ENCODE data around the gene TMEM82.
A peak's percentile ranks its signal among the peaks of the same experiment; 100 is the strongest.

Gene TMEM82

GRCh38 chr1:15738416-15739113 is 3.7 kb upstream of the TMEM82 start:
- Histone ChIP-seq H3K4me1 (ENCODE audit: control insufficient read depth, insufficient read depth, low read length) (no peaks in the 10 kb centered on the region), H3K27me3 (ENCODE audit: control insufficient read depth, insufficient read depth, low read length) (no peaks in the 10 kb centered on the region), H3K9ac (ENCODE audit: low read depth, low read length) (no peak overlapping the region), H3K4me3 (ENCODE audit: low read length) (no peak overlapping the region), H3K36me3 (ENCODE audit: insufficient read depth, low read length) (peaks cover 17% of the 10 kb centered on the region), H3K9me3 (replicated peaks; ENCODE audit: low read length) (no peaks in the 10 kb centered on the region), H3K4me2 (ENCODE audit: low read length) (no peak overlapping the region)

GRCh38 chr1:15739259-15739658 is 3.0 kb upstream of the TMEM82 start:
- Histone ChIP-seq H3K4me3 (ENCODE audit: low read length) (no peak overlapping the region), H3K4me1 (ENCODE audit: control insufficient read depth, insufficient read depth, low read length) (no peaks in the 10 kb centered on the region), H3K9me3 (replicated peaks; ENCODE audit: low read length) (no peaks in the 10 kb centered on the region), H3K9ac (ENCODE audit: low read depth, low read length) (no peak overlapping the region), H3K4me2 (ENCODE audit: low read length) (no peak overlapping the region), H3K27me3 (ENCODE audit: control insufficient read depth, insufficient read depth, low read length) (no peaks in the 10 kb centered on the region), H3K36me3 (ENCODE audit: insufficient read depth, low read length) (peaks cover 10% of the 10 kb centered on the region)

GRCh38 chr1:15739745-15740144 is 2.6 kb upstream of the TMEM82 start:
- Histone ChIP-seq H3K4me2 (ENCODE audit: low read length) (no peak overlapping the region), H3K9ac (ENCODE audit: low read depth, low read length) (no peak overlapping the region), H3K27me3 (ENCODE audit: control insufficient read depth, insufficient read depth, low read length) (no peaks in the 10 kb centered on the region), H3K4me1 (ENCODE audit: control insufficient read depth, insufficient read depth, low read length) (no peaks in the 10 kb centered on the region), H3K9me3 (replicated peaks; ENCODE audit: low read length) (no peaks in the 10 kb centered on the region), H3K4me3 (ENCODE audit: low read length) (no peak overlapping the region), H3K36me3 (ENCODE audit: insufficient read depth, low read length) (peaks cover 6% of the 10 kb centered on the region)

GRCh38 chr1:15740924-15741850 is 1.1 kb upstream of the TMEM82 start:
- Histone ChIP-seq H3K27me3 (ENCODE audit: control insufficient read depth, insufficient read depth, low read length) (no peaks in the 10 kb centered on the region), H3K36me3 (ENCODE audit: insufficient read depth, low read length) (no peaks in the 10 kb centered on the region), H3K4me3 (ENCODE audit: low read length) (no peak overlapping the region), H3K9ac (ENCODE audit: low read depth, low read length) (no peak overlapping the region), H3K4me1 (ENCODE audit: control insufficient read depth, insufficient read depth, low read length) (no peaks in the 10 kb centered on the region), H3K4me2 (ENCODE audit: low read length) (no peak overlapping the region), H3K9me3 (replicated peaks; ENCODE audit: low read length) (no peaks in the 10 kb centered on the region)

- no peak overlapping the region for H3K4me2 ChIP-seq (ENCODE audit: low read length)
- no peak overlapping the region for H3K9ac ChIP-seq (ENCODE audit: low read depth, low read length)
- no peaks in the 10 kb centered on the region for H3K36me3 ChIP-seq (ENCODE audit: insufficient read depth, low read length)
- H3K4me1 ChIP-seq (ENCODE audit: control insufficient read depth, insufficient read depth, low read length): peaks cover 5% of the 10 kb centered on the region
- H3K9me3 ChIP-seq (replicated peaks; ENCODE audit: low read length): no peaks in the 10 kb centered on the region
- no peak overlapping the region for H3K4me3 ChIP-seq (ENCODE audit: low read length)
- no peaks in the 10 kb centered on the region for H3K27me3 ChIP-seq (ENCODE audit: control insufficient read depth, insufficient read depth, low read length)
Measured at GRCh38 chr1:15744122-15744679, 1.9 kb downstream of the TMEM82 start.

GRCh38 chr1:15747378-15747777 is 5.1 kb downstream of the TMEM82 start:
- no peak overlapping the region for H3K4me3 ChIP-seq (ENCODE audit: low read length)

GRCh38 chr1:15748264-15748663 is 6.0 kb downstream of the TMEM82 start:
- Histone ChIP-seq H3K4me1 (ENCODE audit: control insufficient read depth, insufficient read depth, low read length) (peaks cover 16% of the 10 kb centered on the region), H3K9ac (ENCODE audit: low read depth, low read length) (no peak overlapping the region), H3K4me3 (ENCODE audit: low read length) (no peak overlapping the region), H3K9me3 (replicated peaks; ENCODE audit: low read length) (no peaks in the 10 kb centered on the region), H3K27me3 (ENCODE audit: control insufficient read depth, insufficient read depth, low read length) (no peaks in the 10 kb centered on the region), H3K4me2 (ENCODE audit: low read length) (no peak overlapping the region), H3K36me3 (ENCODE audit: insufficient read depth, low read length) (no peaks in the 10 kb centered on the region)

More at GRCh38 chr1:15747378-15747777, 5.1 kb downstream of the TMEM82 start:
- no peak overlapping the region for H3K9ac ChIP-seq (ENCODE audit: low read depth, low read length)
- H3K4me2 ChIP-seq (ENCODE audit: low read length): no peak overlapping the region
- no peaks in the 10 kb centered on the region for H3K36me3 ChIP-seq (ENCODE audit: insufficient read depth, low read length)
- no peaks in the 10 kb centered on the region for H3K9me3 ChIP-seq (replicated peaks; ENCODE audit: low read length)
- H3K4me1 ChIP-seq (ENCODE audit: control insufficient read depth, insufficient read depth, low read length): peaks cover 16% of the 10 kb centered on the region
- no peaks in the 10 kb centered on the region for H3K27me3 ChIP-seq (ENCODE audit: control insufficient read depth, insufficient read depth, low read length)

- Histone ChIP-seq H3K27me3 (ENCODE audit: control insufficient read depth, insufficient read depth, low read length) (no peaks in the 10 kb centered on the region), H3K4me2 (ENCODE audit: low read length) (peak overlapping the region; percentile 14), H3K36me3 (ENCODE audit: insufficient read depth, low read length) (no peaks in the 10 kb centered on the region), H3K9ac (ENCODE audit: low read depth, low read length) (no peak overlapping the region), H3K4me3 (ENCODE audit: low read length) (no peak overlapping the region), H3K4me1 (ENCODE audit: control insufficient read depth, insufficient read depth, low read length) (peaks cover 16% of the 10 kb centered on the region), H3K9me3 (replicated peaks; ENCODE audit: low read length) (no peaks in the 10 kb centered on the region)
Measured at GRCh38 chr1:15748690-15749398, 6.5 kb downstream of the TMEM82 start.

- Histone ChIP-seq H3K27me3 (ENCODE audit: control insufficient read depth, insufficient read depth, low read length) (no peaks in the 10 kb centered on the region), H3K9ac (ENCODE audit: low read depth, low read length) (peak overlapping the region; percentile 16), H3K9me3 (replicated peaks; ENCODE audit: low read length) (no peaks in the 10 kb centered on the region), H3K4me3 (ENCODE audit: low read length) (peak overlapping the region; percentile 17), H3K4me1 (ENCODE audit: control insufficient read depth, insufficient read depth, low read length) (peaks cover 16% of the 10 kb centered on the region), H3K4me2 (ENCODE audit: low read length) (peak overlapping the region; percentile 14), H3K36me3 (ENCODE audit: insufficient read depth, low read length) (no peaks in the 10 kb centered on the region)
Measured at GRCh38 chr1:15749399-15750291, 7.3 kb downstream of the TMEM82 start.

GRCh38 chr1:15750924-15751323 is 8.6 kb downstream of the TMEM82 start:
- Histone ChIP-seq H3K9ac (ENCODE audit: low read depth, low read length) (no peak overlapping the region), H3K4me3 (ENCODE audit: low read length) (no peak overlapping the region)

More at GRCh38 chr1:15750924-15751323, 8.6 kb downstream of the TMEM82 start:
- Histone ChIP-seq H3K4me1 (ENCODE audit: control insufficient read depth, insufficient read depth, low read length) (peaks cover 19% of the 10 kb centered on the region), H3K9me3 (replicated peaks; ENCODE audit: low read length) (no peaks in the 10 kb centered on the region), H3K27me3 (ENCODE audit: control insufficient read depth, insufficient read depth, low read length) (no peaks in the 10 kb centered on the region), H3K4me2 (ENCODE audit: low read length) (no peak overlapping the region), H3K36me3 (ENCODE audit: insufficient read depth, low read length) (no peaks in the 10 kb centered on the region)
